GF-D8 (cell line): ENCODE results near the gene CACNA1E.

Source experiments
- DNase-seq: peaks from one replicate; lab custom pipeline; 2025; lab: John Stamatoyannopoulos, UW

Gene CACNA1E

DNA sequence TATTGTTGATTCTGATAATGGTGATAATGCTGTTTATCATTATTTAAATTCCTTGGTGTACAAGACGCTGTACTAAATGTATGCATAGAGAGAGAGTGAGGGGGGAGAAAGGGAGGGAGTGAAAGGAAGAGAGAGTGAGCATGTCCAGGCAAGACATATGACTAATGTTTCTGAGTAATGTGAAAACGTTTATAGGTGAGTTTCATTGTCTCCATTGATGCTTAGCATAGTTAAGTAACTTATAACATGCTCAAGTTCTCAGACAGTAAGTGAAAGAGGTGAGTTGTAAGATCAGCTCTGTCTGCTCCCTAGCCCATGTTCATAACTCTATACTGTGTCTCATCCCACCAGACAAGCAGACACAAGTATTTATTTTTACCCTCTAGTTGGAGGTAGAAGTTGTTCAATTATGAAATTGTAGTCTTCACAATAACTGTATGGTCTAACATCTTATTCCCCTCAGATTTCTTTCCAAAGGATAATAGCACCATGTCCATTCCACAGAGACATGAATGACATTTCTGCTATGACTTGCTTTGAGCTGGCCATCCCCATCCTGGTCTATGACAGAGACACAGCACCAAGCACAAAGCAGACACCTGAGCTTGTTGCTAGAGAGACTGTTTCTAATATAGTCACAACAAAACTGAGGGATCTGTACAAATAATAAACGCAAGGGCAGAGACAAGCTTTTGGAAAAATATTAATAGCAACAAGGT, 285.1 kb downstream of the CACNA1E start:
- DNase-seq = no peak

DNA sequence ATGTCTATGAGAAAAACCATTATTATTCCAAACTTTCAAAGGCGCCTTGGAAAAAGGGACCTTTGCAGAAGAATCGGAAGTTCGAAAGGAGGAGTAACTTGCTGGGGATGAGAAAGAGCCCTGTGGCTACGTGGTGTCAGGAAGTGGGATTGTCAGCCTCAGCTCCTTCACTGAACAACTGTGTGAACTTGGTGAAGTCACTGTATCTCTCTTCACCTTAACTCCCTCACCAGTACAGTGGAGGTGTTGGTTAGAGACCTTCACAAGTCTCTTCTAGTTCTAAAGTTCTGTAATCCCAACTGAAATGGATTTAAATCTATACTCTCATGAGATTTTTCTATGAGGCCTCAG, 285.6 kb downstream of the CACNA1E start:
- DNase-seq = no peak

DNA sequence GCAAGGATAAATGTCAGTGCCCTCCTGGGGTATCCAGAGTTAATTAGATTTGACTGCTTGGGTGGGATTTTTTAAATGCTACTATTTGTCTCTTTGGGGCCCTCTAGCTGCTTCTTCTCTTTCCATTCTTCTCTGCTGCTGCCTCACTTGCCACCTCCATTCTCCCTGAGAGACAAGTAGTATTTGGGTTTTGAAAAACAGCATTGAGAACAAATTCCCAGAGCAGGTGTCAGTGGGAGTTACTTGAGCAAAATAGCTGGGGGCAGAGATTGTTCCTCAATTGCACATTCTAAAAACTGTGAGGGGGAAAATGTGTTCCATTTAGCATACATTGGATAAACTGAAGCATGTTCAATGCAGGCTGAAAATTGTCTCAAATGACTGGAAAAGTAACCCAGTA, 286.5 kb downstream of the CACNA1E start:
- DNase-seq = no peak

DNA sequence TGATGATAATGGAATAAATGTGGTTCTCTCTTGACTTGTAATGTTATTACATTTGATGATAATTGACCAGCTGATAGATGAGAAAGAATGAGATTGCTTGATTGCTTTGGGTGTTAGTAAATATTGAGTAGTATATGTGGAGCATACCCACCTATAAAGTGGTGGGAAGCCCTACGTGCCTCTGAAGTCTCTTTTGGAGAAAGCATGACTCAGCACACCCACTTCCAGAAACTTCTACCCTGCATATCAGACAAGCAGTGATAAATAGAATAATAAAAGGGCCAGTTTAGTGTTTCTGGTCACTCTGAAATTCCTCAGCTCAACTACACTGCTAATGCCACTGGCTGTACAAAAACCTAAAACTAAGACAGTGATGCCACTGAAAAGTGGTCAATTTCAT, 289.4 kb downstream of the CACNA1E start:
- no peak for DNase-seq

DNA sequence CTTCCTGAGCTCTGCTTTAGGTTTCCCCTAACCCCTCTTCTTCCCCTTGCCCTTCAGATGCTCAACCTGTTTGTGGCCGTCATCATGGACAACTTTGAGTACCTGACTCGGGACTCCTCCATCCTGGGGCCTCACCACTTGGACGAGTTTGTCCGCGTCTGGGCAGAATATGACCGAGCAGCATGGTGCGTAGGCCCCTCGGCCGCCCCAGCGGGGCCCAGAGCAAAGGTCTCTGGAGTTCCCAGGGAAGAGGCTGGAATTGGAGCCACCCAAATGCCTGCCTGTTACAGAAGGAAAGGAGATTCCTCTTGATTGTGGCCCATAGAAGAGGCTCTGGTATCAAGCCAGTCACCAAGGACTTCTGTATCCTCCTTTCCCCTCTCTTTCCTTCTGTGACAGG, 292.7 kb downstream of the CACNA1E start:
- DNase-seq = no peak

DNA sequence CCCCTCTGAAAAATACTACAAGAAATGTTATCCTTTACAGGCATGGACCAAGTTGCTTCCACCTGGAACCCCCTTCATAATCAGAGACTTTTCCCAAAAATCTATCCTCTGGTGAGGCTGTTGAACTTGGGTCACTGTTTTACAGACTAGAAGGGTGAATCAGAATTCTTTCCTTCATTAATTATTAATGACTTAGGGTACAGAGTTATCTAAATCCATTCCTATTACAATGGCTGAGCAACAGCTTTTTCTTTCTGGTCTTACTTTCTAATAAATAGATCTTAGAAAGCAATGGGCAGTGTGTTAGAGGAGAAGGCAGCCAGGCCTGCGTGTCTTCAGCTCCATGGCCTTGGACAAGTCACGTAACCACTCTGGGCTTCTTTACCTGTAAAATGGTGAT, 294.0 kb downstream of the CACNA1E start:
- DNase-seq = no peak

DNA sequence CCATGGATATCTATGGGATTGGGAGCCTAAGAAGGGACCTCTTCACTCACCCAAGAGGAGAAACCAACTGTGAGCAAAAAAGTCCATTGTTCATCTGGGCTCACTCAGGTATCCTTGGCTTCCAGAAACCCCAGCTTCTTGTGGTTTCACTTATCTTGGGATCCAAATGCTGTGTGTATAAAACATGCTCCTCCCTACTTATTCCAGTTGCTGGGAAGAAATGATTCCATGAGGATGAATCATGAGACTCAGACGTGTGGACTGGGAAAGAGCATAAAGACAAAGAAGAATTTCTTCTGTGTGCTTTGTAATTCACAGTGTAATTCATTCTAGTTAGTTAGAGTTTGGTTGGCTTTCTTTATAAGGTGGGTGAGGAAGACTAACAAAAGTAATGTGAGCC, 294.5 kb downstream of the CACNA1E start:
- DNase-seq = no peak

DNA sequence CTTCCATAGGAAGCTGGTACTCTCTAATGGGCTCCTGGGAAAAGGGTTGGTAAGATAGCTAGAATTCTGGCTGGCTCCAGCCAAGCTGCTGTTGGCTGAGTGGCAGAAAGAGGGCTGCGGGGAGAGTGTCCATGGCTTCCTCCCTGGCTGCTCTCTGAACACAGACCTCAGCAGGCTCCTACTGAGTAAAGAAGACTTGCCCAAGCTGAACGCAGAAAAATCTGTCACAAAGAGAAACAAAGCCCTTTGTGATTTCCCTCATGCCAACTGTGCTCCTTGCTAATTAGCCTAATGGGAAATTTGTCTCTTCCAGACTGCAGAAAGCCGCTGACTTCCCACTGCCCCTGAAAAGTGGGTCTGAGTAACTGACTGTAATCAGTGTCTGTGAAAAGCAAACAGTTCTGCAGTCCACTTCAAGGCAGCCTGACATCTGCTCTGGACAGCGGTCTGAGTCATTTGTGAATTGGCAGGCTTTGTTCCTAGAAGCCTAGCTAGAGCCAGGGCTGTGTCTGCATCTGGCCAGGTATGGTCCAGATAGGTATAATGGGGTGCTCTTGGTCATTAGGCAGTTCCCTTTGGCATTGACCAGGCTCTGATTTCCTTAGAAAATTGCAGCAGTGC, 295.4 kb downstream of the CACNA1E start:
- no peak for DNase-seq

DNA sequence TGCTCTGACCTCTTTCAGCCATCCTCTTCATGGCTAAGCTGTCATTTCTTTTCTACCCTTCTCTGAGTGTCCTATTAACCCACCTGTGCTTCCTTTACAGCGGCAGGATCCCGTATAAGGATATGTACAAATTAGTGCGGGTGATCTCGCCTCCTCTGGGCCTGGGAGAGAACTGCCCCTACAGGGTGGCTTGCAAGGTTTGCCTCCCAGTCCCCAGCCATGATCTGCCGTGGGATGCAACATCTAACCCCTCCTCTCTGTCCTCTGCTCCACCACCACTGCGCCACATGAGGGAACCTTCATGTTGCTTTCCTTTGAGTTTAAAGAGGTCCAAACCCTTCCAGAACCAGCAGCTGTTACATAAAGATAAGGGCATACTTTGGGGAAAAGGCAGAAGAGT, 296.0 kb downstream of the CACNA1E start:
- no peak for DNase-seq

DNA sequence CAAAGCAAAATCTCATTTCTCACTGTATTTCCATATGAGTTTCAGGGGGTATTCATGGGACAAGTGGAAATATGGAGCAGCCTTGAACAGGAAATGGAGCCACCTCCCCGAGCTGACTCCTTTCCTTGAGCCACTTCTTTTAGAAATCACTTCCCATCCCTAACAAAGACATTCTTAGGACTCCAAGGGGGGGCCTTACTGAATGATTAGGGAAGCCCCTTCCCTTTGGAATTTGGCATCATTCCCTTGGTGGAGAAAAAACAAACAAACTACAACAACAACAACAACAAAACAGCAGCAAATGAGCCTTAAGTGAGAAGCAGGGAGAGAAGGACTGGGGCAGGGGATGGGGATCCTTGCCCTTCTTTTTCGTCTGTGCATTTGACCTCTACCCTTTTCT, 299.9 kb downstream of the CACNA1E start:
- no peak for DNase-seq

DNA sequence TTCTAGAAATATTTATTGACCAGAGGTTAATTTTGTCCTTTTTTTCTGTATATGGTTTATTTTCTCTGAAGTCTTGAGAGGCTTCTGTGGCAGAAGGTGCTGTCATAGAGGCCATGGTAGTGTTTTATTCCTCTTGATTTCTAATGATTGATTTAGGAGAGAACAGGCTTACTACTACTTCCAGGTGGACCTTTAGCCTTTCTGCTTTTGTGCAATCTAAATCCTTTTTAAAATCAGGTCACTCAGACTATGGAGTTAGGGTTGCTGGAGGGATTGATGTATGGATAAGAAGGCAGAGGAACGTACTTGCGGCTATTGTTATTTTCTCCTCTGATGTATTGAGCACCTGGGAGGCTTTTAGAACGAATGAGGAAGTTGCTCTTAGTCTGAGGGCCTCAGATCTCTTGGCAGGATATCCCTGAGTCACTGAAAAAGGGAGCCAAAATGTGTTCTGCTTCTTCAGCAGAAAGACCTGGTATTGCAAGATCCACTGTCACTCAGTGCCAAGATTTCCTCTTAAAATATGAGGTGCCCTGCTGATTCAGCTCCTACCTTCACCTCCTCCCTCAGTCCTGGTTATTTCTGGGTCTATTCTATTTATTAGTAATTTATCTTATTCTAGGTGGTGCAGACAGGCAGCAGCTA, 300.8 kb downstream of the CACNA1E start:
- DNase-seq = no peak

DNA sequence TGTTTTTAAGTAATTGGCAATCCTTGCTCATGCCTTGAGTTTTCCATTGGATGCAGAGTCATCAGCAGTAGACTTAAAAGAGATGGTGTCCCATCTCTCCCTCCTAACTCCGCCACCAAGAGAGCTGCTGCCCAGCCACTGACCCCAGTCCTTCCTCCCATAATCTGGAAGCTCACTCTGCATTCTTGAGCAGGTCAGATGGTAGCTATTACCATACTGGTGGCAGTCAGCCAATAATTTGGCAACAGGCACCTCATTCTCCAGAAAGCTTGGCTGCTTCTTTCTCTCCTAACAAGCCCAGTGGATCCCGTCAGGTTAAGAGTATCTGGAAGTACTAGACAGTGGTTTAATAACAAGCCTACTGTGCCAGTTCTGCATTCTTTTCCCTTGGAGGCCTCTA, 306.1 kb downstream of the CACNA1E start:
- DNase-seq = no peak

DNA sequence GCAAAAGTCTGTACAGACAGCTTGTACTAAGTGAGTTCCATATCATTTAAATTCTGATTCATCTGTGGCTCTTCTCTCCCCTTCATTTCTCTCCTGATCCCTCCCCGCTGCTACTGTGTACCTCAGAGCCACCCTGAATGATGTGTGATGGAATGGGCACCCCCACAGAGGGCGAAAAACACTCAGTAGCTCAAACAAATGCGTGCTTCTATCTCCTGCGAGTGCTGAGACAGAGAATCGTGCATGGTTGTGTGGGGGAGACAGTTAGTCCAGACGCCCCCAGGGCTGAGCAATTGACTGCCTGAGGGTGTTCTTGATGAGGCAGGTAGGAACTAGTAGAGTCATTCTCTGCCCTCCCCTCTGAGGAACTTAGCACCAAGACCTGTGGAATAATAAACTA, 308.4 kb downstream of the CACNA1E start:
- DNase-seq = no peak

DNA sequence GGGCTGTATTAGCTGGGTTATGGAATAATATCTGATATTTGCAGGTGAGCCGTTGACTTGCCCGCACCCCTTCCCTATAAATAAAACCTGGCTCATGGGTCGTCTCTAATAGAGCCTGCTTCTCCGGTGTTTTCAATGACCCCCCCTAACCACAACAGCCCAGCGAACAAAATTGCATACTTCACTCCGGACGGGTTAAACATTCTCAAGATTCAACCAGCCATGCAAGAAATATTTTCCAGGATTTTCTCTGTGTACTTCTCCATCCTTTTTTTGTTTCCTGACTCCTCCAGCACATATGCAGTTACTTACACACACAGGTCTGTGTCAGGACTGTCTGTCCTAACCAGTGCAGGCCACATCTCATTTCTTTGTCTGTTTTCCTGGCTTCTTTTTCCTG, 310.5 kb downstream of the CACNA1E start:
- DNase-seq = no peak

DNA sequence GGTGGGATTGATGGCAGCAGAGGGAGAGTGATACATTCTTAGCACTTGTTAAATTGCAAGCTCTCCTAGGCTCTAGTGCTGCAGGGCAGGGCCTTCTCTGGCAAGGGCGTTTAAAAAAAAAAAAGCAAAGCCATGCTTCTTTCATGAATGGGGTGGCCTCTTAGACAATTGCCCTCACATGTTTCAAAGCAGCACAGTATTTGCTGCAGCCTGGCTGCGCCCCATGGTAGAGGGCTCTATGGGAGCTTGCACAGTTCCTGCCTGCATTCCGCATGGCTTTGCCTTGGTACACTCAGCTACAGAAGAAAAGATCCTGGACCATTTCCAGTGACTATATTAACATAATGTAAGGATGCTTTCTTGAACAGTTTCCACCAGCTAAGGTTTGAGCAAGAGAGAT, 311.0 kb downstream of the CACNA1E start:
- DNase-seq = no peak

DNA sequence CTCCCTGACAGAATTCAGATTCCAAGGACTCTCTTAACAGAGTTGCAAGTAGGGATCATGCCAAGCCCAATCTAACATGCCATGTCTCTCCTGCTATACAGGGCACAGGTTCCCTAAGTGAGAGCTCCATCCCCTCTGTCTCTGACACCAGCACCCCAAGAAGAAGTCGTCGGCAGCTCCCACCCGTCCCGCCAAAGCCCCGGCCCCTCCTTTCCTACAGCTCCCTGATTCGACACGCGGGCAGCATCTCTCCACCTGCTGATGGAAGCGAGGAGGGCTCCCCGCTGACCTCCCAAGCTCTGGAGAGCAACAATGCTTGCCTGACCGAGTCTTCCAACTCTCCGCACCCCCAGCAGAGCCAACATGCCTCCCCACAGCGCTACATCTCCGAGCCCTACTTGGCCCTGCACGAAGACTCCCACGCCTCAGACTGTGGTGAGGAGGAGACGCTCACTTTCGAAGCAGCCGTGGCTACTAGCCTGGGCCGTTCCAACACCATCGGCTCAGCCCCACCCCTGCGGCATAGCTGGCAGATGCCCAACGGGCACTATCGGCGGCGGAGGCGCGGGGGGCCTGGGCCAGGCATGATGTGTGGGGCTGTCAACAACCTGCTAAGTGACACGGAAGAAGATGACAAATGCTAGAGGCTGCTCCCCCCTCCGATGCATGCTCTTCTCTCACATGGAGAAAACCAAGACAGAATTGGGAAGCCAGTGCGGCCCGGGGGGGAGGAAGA, 315.0 kb downstream of the CACNA1E start:
- DNase-seq = no peak

DNA sequence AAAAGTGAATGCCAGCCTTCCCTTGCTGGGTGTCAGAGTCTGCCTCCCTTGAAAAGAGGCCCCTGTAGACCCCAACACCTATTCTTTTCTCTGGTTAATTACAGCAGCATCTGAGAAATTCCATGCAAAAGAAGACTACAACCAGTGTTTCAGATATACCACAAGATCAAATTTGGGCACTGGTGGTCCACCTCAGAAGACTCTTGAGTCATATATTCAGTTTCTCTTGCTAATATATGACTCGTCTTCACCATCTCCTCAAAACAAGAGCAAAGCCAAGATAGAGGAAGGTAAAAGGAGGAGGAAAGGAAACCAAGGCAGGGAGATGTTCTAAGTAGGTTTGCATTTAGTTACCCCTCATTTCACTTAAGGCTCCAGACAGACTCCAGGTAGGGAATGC, 318.3 kb downstream of the CACNA1E start:
- no peak for DNase-seq

DNA sequence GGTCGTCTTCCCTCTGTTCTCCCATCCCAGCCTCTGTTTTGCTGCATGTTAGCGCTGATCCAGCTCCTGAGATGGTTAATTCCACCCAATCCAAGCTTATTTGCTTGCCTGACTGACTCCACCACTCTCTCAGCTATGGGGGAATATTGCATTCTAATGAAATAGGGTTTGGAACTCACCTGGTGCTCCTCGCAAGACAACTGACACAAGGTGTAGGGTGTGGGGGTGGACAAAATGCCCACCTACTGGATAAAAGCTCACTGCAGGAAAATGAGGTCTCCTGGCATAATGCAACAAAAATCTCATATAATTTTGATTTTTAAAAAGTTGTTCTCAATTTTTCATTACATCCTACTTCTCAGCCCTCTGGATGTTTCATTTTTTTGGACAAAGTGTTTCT, 319.1 kb downstream of the CACNA1E start:
- DNase-seq = no peak

DNA sequence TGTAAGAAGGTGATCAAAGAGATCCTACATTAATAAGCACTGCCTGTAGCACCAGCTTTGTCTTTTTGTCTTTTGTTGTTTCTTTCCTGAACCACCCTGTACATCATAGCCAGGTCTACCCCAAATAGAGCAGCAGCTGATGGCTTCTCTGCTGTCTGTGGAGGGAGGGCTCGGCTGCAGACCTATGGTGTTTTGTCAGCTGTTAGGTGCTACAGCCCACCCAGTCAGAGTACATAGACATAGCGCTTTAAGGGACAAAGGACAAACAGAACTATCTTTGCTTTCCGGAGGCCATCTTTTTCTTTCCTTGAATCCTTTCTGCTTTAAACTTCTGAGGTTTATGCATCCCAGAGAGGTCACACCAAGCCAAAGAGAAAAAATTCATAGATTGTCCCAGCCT, 320.1 kb downstream of the CACNA1E start:
- no peak for DNase-seq

DNA sequence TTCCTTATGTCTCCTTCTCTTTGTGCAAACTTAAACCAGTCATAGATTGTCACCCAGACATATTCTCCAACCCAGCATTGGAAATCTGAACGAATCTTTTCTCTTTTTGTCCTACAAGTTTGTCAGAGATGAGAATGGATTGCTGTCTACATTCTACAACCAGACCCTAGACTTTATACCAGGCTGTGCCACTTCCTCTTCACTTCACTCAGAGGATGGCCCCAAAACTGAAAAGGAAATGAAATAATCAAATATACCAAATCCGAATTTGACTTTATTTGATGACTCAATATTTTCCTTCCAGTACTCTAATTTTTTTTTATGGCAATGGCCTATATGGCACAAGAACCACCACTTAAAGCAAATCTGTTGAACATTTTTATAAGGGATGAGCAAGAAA, 321.7 kb downstream of the CACNA1E start:
- no peak for DNase-seq

DNA sequence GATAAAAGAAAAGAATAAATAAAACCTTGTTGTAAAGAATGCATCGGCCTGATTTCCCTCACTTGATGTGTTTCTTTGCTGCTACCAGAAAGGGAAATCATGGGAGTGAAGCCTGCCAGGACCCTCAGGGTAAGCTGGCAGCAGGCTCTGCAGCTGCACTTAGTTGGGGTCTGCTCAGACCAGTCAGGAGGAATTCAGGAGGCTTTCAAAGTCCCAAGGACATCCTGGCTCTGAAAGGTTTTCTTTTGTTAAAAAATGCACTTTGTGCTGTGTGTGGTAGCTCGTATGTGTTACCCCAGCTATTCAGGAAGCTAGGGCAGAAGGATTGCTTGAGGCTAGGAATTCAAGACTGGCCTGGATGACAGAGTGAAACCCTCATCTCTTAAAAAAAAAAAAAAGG, 323.4 kb downstream of the CACNA1E start:
- DNase-seq = no peak

DNA sequence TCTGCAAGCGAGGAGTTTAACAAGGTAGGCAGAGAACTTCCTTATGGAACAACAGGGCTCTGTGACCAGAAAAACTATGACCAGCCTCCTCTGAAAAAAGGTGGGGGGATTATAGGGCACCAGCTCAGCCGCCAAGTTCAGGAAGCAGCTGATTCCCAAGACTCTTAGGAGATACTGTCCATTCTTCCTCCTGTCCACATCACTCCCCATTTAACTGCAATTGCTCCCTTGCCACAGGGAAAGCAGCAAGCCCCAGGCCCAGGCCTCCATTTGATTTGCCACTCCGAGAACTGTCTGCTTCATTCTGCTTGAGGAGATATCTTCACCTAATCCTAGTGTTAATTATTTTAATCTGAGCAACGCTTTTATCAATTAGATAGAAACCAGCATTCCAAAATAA, 323.9 kb downstream of the CACNA1E start:
- DNase-seq = no peak

DNA sequence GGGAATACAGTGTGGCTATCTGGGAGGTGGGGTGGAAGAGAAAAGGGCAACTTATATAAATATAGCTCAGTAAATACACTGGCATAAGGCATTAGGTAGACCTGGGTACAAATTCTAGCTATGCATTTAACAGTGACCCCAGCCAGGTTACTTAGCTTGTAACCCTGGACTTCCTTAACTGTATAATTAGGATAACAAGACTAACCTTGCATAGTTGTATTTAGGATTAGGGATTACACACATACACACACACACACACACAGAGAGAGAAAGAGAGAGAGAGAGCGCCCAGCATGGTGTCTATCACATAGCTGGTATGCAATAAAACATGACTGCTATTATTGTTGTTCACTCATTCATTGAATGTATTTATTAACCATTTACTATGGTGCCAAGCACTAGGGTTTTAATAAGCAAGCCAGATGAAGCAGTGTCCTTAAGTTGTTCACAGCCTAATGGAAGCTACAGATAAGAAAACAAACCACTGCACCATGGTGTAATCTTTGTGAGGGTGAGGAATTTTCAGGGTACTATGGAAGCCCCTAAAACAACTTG, 326.8 kb downstream of the CACNA1E start:
- no peak for DNase-seq
